HG03095 (cell line): ENCODE measurements around the gene HSF2.

Source experiments
- ATAC-seq: cut with Tn5 transposase; IDR thresholded peaks from one replicate; pipeline ENCODE4 v1.9.1; 2021; ENCODE audit warnings: moderate library complexity; ENCODE audit not compliant: unreplicated experiment

HSF2 gene

DNA sequence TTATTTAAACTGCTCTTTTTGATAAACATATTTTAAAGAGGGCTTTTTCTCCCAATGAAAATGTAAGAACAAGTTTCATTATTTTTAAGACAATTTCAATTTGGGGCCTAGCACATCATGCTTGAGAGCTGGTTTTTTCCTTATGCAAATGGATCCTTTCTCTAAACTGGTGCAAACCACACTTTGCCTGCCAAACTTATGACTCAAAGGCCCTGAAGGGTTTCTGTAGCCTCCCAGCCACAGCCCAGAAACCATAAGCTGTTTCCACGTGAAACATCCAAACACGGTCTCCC, 451 bp upstream of the HSF2 start:
- ATAC-seq = no peak

DNA sequence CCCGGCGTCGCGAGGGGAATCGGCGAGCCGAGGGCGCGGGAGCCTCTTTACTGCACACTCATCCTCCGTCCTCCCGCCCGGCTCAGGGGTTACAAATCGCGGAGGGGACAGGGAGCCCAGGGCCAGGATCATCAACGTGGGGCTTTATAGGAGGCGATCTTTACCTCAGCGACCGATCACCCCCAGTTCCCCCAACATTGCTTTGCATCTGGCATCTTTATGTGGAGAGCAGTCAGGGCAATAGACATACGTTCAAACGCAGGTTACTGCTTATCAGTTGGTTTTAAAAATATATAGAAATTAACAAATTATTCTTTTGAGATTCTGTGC, 634 bp downstream of the HSF2 start:
- ATAC-seq = no peak

DNA sequence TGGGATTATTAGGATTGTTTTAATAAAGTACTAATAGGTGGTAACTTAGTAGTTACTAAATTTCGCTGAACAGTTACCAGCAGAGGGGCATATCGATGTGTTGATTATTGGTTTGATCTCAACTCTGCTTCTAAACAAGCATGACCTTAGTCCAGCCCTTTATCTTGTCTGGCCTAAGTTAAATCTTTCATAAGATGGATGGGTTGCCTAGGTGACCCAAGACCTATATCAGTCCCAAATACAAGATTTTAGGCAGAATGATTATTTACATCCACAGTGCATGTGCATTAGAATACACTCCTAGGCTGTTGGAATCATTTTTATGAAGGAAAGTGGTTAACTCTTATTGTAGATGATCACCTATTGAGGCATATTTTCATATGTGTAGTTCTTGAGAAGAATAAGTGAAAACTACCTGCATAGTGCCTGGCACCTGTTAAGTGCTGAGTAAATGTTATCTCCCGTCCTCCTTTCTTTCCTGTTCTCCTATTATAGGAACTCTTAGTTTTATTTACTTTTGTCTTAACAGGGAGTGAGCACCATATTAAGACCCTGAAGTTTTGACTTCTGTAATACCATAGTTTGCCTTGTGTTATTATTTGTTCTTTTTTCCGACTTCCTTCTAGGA, 1.1 kb downstream of the HSF2 start:
- ATAC-seq = no peak

DNA sequence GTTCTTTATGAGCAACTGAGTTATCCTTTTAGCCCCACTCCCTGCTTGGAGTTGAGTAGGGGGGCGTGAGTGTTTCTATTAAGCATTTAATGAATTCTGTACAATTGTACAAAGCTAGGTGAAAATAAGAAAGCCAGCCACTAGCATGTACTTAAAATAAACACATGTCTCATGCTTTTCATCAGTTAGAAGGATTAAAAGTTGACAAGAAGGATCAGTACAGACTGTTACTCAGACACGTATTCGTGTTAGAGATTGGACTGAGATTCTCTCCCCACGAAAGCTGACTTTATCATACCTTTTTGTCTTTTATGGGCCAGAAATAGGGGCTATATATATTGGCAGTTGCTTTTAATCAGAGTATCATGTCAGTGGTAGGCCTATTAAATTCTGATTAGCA, 1.7 kb downstream of the HSF2 start:
- ATAC-seq = no peak

DNA sequence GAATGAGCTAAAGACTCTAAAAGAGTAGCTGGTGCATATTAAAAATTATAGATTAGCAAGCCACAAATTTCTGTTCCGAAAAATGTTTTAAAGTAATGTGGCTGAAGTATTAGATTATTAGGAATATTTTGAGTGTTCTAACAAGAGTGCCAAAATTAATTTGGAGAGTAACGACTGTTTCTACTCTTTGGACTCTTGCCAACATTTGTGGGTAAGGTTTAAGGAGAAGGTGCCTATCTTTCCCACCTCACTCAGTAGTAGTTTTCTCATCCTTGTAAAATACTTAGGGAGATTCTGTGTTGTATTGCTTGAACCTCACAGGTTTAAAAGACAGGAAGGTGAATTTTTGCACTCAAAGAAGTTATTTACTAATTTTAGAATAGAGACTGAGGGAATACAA, 5.0 kb downstream of the HSF2 start:
- no peak for ATAC-seq

DNA sequence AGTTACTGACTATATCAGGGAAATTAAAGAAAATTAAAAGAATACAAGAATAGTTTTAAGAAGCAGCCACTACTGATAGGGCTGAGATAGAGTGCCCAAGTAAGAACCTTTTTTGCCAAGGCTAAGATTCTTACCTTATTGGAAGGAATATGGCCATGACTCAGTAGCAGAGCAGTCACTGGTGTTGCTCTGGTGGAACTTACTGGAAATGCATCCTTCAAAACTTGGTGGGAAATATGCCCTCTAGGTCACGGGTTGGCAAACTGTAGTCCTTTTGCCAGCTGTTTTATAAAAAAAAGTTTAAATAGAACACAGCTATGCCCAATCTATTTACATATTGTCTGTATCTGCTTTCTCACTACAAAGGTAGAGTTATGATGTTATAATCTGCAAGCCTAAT, 6.0 kb downstream of the HSF2 start:
- ATAC-seq = no peak

DNA sequence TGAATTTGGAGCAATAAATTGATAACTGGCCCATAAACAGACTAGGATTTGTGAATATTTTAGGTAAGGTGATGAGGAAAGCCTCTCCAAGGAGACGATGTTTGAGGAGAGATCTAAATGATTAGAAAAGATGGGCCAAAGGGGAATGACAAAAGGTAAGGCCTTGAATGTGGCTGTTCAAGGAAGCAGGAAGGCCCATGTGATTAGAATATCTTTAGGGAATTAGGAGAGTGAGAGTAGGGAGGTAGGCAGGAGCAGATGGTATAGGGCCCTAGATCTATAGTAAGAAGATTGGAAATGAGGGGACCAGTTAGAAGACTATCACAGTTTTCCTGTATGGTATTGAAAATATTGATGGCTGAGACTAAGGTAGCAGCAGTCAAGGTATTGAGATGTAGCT, 6.7 kb downstream of the HSF2 start:
- ATAC-seq = no peak

DNA sequence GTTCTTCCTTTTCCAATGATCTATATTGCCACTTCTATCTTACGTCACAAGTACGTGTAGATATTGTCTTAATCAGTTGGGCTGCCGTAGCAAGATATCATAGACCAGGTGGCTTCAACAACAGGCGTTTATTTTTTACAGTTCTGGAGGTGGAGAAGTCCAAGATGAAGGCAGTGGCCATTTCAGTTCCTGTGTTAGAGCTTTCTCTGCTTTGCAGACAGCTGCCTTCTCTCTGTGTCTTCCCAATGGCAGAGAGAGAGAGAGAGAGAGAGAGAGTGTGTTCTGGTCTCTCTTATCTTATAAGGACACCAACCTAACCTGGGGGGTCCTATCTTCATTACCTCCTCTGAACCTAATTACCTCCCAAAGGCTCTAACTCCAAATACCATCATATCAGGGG, 8.3 kb downstream of the HSF2 start:
- no peak for ATAC-seq

DNA sequence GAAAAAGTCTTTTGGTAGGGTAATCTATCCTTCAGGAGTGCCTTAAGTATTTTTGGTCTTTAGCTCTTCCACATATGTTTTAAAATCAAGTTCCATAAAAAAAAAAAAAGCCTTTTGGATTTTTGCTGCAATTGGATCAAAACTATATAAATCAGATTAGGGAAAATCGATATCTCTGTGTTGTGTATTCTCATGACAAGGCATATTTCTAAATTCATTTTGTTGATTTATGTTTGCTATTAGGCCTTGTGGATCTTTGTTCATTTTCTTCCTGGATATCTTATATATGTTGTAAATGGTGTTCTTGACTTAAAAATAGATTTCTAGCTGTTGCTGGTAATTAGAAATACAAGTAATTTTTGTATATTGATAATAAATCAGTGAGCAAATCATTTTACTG, 8.8 kb downstream of the HSF2 start:
- ATAC-seq = no peak

DNA sequence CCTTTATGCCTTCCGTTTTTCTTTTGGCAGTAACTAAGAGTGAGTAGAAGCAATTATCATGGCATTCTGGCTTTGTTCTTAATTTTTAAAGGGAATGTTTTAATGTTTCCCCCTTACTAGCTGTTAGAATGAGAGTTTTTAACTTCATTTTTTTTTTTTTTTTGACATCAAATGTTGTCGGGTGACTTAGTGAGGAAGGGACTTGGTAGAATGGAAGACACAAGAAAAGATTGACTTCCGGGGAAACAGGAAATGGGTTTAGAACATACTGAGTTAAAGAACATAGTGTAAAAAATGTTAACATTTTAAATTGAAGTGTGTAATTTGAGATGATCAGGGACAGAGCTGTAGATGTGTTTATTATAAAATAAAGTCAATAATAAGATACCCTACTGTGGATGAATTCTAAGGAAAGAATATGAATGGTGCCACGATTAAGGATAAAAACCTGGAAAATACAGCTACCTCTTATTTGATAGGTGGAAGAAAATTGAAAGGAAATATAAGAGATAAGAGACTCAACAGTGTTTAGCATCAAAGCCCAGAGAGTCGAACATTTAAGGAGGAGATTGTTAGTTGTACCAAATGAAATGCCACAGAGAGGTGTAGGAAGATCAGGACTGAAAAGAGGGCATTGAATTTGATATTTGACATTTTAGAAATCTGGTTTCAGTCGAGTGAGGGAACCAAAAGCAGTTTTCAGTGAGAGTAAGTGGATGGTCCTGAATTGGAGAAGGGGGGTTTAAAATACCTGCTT, 9.4 kb downstream of the HSF2 start:
- ATAC-seq = no peak

DNA sequence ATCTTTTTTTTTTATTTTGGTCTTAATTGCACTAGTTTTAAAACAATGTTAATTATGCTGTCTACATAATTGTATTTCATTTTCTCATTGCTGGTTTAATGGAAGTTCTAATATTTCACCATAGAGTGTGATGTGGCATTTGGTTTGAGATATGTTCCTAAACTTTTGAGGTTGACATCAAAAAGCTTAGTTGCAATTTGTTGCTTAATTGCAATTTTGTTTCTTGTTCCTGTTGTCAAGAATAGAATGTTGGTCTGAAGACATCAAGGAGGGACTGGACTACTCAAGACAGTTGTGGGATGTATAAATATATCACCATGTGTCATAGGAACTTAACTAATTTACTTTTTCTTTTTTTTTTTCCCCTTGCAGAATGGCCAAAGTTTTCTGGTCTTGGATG, 12.5 kb downstream of the HSF2 start:
- no peak for ATAC-seq

DNA sequence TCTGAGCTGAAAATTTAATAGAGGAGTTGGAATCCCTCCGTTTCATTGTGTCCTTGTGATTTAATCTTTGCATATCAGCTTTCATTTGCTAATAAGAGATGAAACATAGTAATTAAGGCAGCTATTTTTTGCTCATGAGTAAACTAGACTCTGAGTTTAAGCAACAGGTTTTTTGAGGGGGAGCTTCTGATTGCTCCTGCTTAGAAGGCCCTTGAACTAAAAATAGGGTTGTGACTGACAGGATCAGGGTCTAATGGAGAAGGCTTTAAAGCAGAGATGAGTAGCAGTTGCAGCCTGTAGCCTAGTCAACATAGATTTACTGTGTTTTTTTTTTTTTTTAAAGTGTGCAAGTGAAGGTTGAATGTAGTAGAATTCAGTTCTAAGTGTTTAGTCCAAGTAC, 17.4 kb downstream of the HSF2 start:
- no peak for ATAC-seq

DNA sequence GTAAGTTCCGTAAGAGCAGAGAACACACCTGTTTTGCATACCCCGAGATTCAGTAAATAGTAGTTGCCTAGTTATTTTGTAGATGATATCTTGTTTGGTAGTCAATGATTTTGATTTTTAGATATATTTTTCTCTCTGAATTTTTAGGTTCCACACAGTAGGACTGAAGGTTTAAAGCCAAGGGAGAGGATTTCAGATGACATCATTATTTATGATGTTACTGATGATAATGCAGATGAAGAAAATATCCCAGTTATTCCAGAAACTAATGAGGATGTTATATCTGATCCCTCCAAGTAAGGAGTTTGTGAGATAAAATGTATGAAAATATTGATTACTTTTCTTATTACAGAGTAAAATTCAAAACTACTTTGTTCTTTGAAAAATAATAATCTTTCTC, 22.6 kb downstream of the HSF2 start:
- ATAC-seq = no peak

DNA sequence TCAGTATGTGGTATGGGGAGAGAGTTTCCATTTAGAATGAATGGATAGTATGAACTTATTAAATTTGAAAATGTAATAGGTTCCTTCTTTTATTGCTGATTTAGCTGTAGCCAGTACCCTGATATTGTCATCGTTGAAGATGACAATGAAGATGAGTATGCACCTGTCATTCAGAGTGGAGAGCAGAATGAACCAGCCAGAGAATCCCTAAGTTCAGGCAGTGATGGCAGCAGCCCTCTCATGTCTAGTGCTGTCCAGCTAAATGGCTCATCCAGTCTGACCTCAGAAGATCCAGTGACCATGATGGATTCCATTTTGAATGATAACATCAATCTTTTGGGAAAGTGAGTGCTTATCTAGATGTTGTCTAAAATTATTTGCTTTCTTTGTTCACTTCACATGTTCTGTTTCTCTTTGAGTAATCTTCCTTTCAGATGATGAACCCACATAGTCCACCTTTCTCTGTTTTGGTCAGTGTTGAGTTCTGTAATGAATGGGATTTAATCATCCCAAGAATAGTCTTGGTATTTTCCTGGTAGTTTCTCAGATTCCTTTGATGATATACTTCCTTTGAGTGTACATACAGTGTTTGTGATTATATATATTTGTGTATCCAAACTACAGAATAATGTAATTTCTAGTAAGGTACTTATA, 23.3 kb downstream of the HSF2 start:
- ATAC-seq = peak; percentile 82

DNA sequence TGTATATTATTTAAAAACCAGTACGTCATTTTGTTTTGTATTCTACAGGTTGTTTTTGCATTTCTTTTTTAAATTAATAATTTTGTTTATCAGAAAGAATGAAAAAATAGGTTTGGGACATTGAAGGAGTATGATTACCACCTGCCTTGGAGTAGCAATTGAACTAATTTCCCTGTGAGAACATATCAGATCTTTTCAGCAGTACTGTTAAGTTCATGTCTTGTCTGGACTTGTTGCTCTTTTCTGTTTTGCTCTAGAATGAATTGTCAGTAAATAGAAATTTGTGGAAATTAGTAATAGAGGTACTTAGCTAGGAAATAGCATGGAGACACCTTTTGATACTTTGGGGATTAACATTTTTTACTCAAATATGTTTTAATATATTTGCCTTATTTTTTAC, 24.3 kb downstream of the HSF2 start:
- no peak for ATAC-seq

DNA sequence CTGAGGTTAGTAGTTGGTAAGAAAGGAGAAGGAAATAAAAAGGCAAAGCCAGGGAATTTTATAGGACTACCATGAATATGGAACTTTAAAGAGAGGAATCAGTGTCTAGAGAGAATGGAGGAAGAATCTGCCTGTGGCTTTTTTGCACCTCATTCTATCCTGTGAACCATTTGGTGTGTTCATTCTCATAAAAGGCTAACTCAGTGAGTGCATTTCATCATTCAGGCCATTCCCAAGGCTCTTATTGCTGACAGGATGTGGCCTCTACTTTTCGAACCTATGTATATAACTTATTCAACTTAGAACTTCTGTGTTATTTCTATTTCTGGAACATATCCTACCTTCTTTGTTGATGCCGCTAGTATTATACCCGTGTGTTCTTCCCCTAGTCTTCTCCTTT, 27.1 kb downstream of the HSF2 start:
- no peak for ATAC-seq

DNA sequence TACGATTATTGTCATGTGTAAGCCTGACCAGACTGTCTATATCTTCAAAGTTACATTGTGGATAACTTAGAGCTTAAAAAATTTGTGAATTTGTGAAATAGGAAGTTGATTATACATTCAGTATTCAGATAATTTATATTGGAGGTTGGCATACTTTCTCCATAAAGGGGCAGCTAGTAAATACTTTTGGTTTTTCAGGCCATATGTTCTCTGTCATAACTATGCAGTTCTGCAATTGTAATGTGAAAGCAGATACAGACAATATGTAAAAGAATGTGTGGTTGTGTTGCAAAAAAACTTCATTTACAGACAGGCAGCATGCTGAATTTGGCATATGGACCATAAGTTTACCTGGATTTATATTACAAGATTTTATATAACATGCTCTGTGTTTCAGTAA, 29.3 kb downstream of the HSF2 start:
- no peak for ATAC-seq

DNA sequence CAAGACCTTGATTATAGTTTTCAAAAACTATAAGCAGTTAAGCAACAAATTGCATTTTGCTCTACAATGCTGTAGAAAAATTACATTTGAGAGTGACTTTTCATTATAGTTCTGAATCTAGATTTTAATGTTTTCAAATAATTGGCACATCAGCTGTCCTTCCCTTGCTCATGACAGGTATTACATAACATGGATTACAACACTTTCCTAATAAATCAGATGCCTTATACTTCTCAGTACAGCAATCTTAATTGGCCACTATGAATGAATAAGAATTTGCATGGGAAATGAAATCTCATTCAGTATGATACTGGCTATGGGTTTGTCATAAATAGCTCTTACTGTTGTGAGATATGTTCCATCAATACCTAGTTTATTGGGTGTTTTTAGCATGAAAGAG, 29.9 kb downstream of the HSF2 start:
- no peak for ATAC-seq

DNA sequence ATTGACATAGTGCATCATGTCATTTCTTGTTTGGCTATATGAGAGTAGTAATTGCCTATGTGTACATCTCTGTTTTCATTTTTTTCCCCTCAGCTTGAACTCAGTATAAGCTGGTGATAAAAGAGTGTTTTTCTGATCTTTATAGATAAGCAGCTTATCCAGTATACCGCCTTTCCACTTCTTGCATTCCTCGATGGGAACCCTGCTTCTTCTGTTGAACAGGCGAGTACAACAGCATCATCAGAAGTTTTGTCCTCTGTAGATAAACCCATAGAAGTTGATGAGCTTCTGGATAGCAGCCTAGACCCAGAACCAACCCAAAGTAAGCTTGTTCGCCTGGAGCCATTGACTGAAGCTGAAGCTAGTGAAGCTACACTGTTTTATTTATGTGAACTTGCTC, 32.3 kb downstream of the HSF2 start:
- no peak for ATAC-seq

DNA sequence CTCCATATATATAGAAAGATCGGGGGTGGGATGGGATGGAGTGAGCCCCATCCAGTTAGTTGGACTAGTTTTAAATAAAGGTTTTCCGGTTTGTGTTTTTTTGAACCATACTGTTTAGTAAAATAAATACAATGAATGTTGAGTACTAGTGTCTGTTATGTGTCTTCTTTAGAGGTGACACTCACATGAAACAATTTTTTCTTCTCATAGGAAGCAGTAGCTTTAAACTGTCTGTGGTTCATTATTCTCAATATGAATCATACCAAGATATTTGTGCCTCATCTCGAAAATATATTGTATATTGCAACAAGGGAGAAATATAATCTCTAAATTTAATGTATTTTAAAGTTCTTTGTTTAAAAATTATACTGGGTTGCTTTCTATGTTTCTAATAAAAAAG, 33.4 kb downstream of the HSF2 start:
- peak; percentile 71 for ATAC-seq

DNA sequence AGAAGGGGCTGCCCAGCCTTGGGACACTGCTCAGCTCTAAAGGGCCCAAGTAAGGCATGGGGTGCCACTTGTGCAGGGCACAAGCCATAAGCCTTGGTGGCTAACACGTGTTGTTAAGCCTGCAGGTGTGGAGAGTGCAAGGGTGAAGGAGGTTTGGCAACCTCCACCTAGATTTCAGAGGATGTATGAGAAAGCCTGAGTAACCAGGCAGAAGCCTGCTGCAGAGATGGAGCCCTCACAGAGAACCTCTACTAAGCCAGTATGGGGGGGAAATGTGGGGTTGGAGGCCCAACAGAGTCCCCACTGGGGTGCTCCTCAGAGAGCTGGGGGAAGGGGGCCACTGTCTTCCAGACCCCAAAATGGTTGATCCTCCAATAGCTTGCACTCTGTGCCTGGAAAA, 39.5 kb downstream of the HSF2 start:
- no peak for ATAC-seq

DNA sequence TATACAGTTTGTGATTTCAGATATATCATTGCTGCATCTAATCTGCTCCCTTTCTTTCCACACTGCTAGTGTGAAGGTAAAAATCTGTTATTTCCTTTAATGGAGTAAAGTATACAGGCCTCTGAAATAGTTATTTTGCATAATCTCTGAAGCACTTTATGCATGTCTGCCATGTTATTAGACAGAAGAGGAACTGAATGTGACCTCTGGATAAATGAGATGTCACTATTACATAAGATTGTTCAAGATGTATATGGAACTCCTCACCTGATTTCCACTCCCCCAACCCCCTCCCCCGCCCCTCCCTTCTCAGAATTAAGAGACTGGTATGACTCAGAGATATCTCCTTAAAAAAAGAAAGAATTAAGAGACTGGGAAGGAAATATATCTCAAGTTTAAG, 45.8 kb downstream of the HSF2 start:
- no peak for ATAC-seq

DNA sequence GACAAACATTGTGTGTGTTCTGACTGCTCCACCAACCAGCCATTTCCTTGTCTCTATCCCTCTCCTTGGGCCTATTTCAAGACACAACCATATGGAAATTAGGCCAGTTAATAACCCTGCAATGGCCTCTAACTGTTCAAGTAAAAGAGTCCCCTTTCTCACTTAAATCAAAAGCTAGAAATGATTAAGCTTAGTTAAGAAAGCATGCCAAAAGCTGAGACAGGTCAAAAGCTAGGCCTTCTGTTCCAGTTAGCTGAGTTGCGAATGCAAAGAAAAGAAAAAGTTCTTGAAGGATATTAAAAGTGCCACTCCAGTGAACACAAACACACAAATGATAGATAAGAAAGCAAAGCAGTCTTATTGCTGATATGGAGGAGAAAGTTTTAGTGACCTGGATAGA, 49.6 kb downstream of the HSF2 start:
- no peak for ATAC-seq
